ENCODE results near the gene RNF213.

Gene RNF213

DNA sequence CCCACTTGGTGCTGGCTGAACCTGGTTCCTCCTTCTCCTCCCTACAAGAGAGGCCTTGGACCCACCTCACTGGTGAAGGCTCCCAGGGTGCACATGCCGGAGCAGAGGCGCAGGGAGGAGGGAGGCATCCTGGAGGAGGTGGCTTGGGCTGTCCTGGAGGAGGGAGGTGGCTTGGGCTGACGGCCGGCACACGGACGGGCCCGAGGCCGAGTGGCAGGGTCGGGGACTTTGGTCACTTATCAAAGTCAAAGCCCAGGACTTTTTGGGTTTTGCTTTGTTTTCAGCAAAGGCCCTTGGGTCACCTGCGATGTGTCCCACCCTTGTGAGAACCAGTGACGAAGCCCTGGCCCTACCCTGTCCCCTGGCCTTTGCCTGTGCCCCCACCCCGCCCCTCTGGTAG lies 182.8 kb downstream of the RNF213 start:
- Histone ChIP-seq H3K9me3 (ENCODE audit: control insufficient read depth in 2 of 2, low read length in 2 of 2) (no peaks in the 10 kb centered on the region), H3K4me3 (ENCODE audit: low read length in 2 of 2) (no peak overlapping the region), H3K36me3 (ENCODE audit: control insufficient read depth in 2 of 2, insufficient read depth in 2 of 2, low read length in 2 of 2) (no peaks in the 10 kb centered on the region), H3K27ac (ENCODE audit: low read depth in 2 of 2, low read length in 2 of 2) (no peak overlapping the region), H3K9ac (ENCODE audit: low read depth in 1 of 2, low read length in 2 of 2) (no peak overlapping the region), H3K27me3 (ENCODE audit: control insufficient read depth in 2 of 2, insufficient read depth in 2 of 2, low read length in 2 of 2) (no peaks in the 10 kb centered on the region), H3K4me1 (ENCODE audit: control insufficient read depth in 2 of 2, insufficient read depth in 2 of 2, low read length in 2 of 2) (no peaks in the 10 kb centered on the region)

DNA sequence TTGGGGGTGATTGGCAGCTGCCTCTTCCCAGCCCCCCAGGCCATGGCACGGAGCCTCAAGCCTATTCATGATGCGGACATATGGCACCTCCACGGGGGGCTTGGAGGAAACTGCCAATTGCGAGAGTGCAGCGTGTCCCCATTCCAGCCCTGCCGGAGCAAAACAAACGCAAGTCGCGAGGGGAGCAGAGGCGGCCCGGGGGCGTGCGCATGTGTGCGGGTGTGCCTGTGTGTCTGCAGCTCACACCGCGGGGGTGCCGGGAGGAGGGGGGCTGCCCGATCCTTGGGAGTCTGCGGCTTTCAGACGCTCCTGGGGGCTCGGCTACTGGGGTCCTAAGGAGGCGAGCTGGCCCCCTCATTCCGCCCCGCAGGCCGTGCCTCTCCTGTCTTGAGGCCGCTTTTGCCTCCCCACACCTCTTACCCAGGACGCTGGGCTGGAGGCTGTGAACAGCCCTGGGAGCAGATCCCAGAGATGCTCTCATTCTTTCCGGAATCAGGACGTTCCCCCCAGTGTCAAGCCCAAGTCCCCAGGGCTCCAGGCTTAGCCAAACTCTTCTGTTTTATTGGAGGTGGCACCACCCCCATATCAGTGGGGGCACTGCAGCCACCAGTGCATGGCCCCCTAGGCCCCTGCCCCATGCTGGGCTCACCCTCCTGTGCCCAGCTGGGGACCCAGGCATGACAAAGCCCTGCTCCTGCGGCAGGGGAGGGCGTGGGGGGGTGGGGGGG lies 183.4 kb downstream of the RNF213 start:
- no peaks in the 10 kb centered on the region for H3K27me3 ChIP-seq (ENCODE audit: control insufficient read depth in 2 of 2, insufficient read depth in 2 of 2, low read length in 2 of 2)
- no peaks in the 10 kb centered on the region for H3K36me3 ChIP-seq (ENCODE audit: control insufficient read depth in 2 of 2, insufficient read depth in 2 of 2, low read length in 2 of 2)
- H3K4me3 ChIP-seq (ENCODE audit: low read length in 2 of 2): no peak overlapping the region
- no peak overlapping the region for H3K9ac ChIP-seq (ENCODE audit: low read depth in 1 of 2, low read length in 2 of 2)
- H3K4me1 ChIP-seq (ENCODE audit: control insufficient read depth in 2 of 2, insufficient read depth in 2 of 2, low read length in 2 of 2): no peaks in the 10 kb centered on the region
- no peak overlapping the region for H3K27ac ChIP-seq (ENCODE audit: low read depth in 2 of 2, low read length in 2 of 2)
- no peaks in the 10 kb centered on the region for H3K9me3 ChIP-seq (ENCODE audit: control insufficient read depth in 2 of 2, low read length in 2 of 2)

DNA sequence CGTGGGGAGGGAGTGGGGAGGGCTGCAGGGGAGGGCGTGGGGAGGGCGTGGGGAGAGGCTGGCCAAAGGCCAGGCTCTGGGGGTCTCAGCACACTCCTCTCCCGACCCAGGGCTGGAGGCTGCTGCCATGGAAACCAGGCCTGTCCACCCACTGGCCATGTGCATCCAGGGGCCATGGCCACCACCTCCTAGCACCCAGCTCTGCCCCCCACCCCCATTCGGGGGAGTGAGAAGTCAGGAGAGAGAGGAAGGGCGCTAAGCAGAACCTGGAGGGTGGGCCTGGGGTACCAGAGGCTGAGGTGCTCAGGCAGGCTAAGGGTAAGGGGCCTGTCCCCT lies 184.0 kb downstream of the RNF213 start:
- Histone ChIP-seq H3K36me3 (ENCODE audit: control insufficient read depth in 2 of 2, insufficient read depth in 2 of 2, low read length in 2 of 2) (no peaks in the 10 kb centered on the region), H3K9me3 (ENCODE audit: control insufficient read depth in 2 of 2, low read length in 2 of 2) (no peaks in the 10 kb centered on the region), H3K9ac (ENCODE audit: low read depth in 1 of 2, low read length in 2 of 2) (no peak overlapping the region), H3K27ac (ENCODE audit: low read depth in 2 of 2, low read length in 2 of 2) (no peak overlapping the region), H3K4me1 (ENCODE audit: control insufficient read depth in 2 of 2, insufficient read depth in 2 of 2, low read length in 2 of 2) (no peaks in the 10 kb centered on the region), H3K27me3 (ENCODE audit: control insufficient read depth in 2 of 2, insufficient read depth in 2 of 2, low read length in 2 of 2) (no peaks in the 10 kb centered on the region), H3K4me3 (ENCODE audit: low read length in 2 of 2) (no peak overlapping the region)

DNA sequence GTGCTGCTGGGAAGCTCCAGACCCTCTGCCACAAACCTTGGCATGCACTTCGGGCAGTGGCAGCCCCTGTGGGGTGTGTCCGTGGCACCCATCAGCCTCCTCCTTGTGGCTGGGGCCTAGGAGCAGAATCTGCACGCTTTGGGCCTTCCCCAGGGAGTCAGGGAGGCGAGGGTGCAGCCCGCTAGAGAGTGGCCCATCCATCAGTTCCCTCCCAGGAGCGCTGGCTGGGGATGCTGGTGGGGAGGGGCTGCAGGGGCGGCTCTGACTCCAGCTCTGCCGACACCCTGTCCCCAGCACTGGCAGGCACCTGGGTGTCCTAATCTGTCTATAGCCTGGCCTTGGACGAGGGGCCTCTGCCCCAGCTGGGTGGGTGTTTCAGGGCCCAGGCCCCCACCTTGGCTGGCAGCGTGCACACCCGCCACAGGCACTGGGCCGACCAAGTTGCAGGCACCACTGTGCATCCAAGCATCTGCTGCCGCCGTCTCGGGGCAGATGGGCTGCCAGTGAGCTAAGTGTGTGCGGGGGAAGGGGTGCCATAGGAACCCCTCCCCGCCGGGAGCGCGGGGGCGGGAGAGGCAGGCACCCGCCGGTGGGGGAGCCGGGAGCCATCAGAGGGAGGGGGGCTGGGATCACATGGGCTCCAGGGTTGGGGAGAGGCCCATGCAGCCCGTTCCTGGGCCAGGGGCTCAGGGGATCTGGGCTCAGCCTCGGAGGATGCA lies 184.5 kb downstream of the RNF213 start:
- no peaks in the 10 kb centered on the region for H3K4me1 ChIP-seq (ENCODE audit: control insufficient read depth in 2 of 2, insufficient read depth in 2 of 2, low read length in 2 of 2)
- H3K4me3 ChIP-seq (ENCODE audit: low read length in 2 of 2): no peak overlapping the region
- H3K9ac ChIP-seq (ENCODE audit: low read depth in 1 of 2, low read length in 2 of 2): no peak overlapping the region
- no peaks in the 10 kb centered on the region for H3K9me3 ChIP-seq (ENCODE audit: control insufficient read depth in 2 of 2, low read length in 2 of 2)
- H3K27me3 ChIP-seq (ENCODE audit: control insufficient read depth in 2 of 2, insufficient read depth in 2 of 2, low read length in 2 of 2): no peaks in the 10 kb centered on the region
- H3K36me3 ChIP-seq (ENCODE audit: control insufficient read depth in 2 of 2, insufficient read depth in 2 of 2, low read length in 2 of 2): no peaks in the 10 kb centered on the region
- H3K27ac ChIP-seq (ENCODE audit: low read depth in 2 of 2, low read length in 2 of 2): no peak overlapping the region

DNA sequence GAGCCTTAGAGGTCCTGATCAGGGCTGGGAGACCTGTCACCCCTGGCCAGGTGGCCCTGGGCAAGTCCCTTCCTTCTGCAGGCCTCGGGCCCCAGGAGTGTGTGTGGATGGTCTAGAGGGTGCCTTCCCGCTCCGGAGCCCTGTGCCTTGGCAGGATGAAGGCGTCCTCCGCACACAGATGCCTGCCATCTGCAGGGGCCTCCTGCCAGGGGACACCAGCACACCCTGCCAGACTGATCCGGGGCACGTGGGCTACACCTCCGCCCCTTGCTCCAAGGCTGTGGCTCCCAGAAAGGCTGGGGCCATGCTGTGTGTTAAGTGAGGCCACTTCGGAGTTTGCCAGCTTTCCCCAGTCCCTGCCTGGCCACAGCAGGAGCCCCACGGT lies 185.1 kb downstream of the RNF213 start:
- Histone ChIP-seq H3K27ac (ENCODE audit: low read depth in 2 of 2, low read length in 2 of 2) (no peak overlapping the region), H3K9me3 (ENCODE audit: control insufficient read depth in 2 of 2, low read length in 2 of 2) (no peaks in the 10 kb centered on the region)

DNA sequence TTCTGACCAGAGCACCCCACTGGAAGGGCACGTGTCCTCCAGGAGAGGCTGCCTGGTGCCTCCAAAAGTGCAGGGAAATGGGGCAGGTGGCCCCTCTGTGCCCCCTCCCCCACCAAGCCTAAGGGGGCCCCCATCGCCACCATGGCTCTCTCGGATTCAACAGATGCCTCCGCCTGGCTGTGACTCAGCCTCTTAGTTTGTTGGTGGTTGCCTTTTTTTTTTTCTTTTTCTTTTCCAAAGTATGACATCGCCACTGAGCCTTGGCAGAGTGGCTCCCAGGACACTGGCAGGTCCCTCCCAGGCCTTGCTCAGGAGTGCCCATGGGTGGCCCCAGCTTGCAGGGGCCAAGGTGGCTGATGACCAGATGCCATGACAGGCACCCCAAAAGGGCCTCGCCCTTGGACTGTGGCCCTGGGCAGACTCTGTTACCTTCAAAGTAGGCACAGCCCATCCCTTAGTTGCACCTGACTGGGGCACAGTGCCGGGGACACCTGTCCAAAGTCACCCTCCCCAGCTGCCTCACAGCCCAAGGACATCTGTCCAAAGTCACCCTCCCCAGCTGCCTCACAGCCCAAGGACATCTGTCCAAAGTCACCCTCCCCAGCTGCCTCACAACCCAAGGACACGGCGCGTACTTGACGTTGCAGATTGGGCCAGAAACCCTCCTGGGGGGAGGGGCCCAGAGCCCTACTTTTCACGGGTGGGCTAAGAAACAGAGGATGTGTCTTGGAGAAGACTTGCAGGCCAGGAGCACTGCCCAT lies 186.2 kb downstream of the RNF213 start:
- no peaks in the 10 kb centered on the region for H3K27me3 ChIP-seq (ENCODE audit: control insufficient read depth in 2 of 2, insufficient read depth in 2 of 2, low read length in 2 of 2)

More for the DNA sequence above, 185.1 kb downstream of the RNF213 start:
- no peaks in the 10 kb centered on the region for H3K27me3 ChIP-seq (ENCODE audit: control insufficient read depth in 2 of 2, insufficient read depth in 2 of 2, low read length in 2 of 2)
- H3K4me1 ChIP-seq (ENCODE audit: control insufficient read depth in 2 of 2, insufficient read depth in 2 of 2, low read length in 2 of 2): no peaks in the 10 kb centered on the region
- no peak overlapping the region for H3K9ac ChIP-seq (ENCODE audit: low read depth in 1 of 2, low read length in 2 of 2)
- no peak overlapping the region for H3K4me3 ChIP-seq (ENCODE audit: low read length in 2 of 2)
- no peaks in the 10 kb centered on the region for H3K36me3 ChIP-seq (ENCODE audit: control insufficient read depth in 2 of 2, insufficient read depth in 2 of 2, low read length in 2 of 2)

DNA sequence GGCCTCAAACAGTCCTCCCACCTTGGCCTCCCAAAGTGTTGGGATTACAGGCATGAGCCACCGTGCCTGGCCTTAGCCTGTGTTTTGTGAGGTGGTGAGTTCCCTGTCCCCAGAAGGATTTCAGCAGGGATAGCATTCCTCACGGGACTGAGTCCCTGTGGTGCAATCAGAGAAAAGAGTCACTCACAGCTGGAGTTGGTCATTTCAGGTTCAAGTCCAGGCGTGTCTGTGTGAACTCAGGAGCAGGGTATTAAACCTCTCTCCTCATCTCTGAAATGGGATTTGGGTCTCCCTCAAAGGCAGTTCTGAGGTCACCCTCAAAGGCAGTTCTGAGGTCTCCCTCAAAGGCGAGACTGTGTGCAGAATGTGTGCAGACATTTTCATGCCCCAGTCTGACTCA lies 187.1 kb downstream of the RNF213 start:
- no peak overlapping the region for H3K27ac ChIP-seq (ENCODE audit: low read depth in 2 of 2, low read length in 2 of 2)
- H3K36me3 ChIP-seq (ENCODE audit: control insufficient read depth in 2 of 2, insufficient read depth in 2 of 2, low read length in 2 of 2): no peaks in the 10 kb centered on the region
- H3K4me1 ChIP-seq (ENCODE audit: control insufficient read depth in 2 of 2, insufficient read depth in 2 of 2, low read length in 2 of 2): no peaks in the 10 kb centered on the region
- no peak overlapping the region for H3K4me3 ChIP-seq (ENCODE audit: low read length in 2 of 2)
- no peaks in the 10 kb centered on the region for H3K9me3 ChIP-seq (ENCODE audit: control insufficient read depth in 2 of 2, low read length in 2 of 2)
- no peak overlapping the region for H3K9ac ChIP-seq (ENCODE audit: low read depth in 1 of 2, low read length in 2 of 2)
- H3K27me3 ChIP-seq (ENCODE audit: control insufficient read depth in 2 of 2, insufficient read depth in 2 of 2, low read length in 2 of 2): no peaks in the 10 kb centered on the region

More for the DNA sequence above, 186.2 kb downstream of the RNF213 start:
- Histone ChIP-seq H3K27ac (ENCODE audit: low read depth in 2 of 2, low read length in 2 of 2) (no peak overlapping the region), H3K9ac (ENCODE audit: low read depth in 1 of 2, low read length in 2 of 2) (no peak overlapping the region), H3K4me3 (ENCODE audit: low read length in 2 of 2) (no peak overlapping the region), H3K36me3 (ENCODE audit: control insufficient read depth in 2 of 2, insufficient read depth in 2 of 2, low read length in 2 of 2) (no peaks in the 10 kb centered on the region), H3K4me1 (ENCODE audit: control insufficient read depth in 2 of 2, insufficient read depth in 2 of 2, low read length in 2 of 2) (no peaks in the 10 kb centered on the region), H3K9me3 (ENCODE audit: control insufficient read depth in 2 of 2, low read length in 2 of 2) (no peaks in the 10 kb centered on the region)
